HG03039 (cell line): Measurements from ENCODE around the gene MFNG.
"Not testable (repeated sequence)": the region's sequence is repeated elsewhere in the genome, so short reads cannot be mapped to it uniquely, and the experiment has no call there.

Source experiments
- ATAC-seq: cut with Tn5 transposase; IDR thresholded peaks from one replicate; pipeline ENCODE4 v1.9.1; 2021; ENCODE audit warnings: mild to moderate bottlenecking, moderate library complexity; ENCODE audit not compliant: unreplicated experiment

Gene MFNG, protein sequence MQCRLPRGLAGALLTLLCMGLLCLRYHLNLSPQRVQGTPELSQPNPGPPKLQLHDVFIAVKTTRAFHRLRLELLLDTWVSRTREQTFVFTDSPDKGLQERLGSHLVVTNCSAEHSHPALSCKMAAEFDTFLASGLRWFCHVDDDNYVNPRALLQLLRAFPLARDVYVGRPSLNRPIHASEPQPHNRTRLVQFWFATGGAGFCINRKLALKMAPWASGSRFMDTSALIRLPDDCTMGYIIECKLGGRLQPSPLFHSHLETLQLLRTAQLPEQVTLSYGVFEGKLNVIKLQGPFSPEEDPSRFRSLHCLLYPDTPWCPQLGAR

GRCh38 chr22:37486224-37486845 is at the start of gene MFNG:
Gene MFNG, minus strand, starts transcription at chr22:37486384. Its CDS starts 207 bp downstream, at chr22:37486177.
- peak; percentile 44 for ATAC-seq

DNA sequence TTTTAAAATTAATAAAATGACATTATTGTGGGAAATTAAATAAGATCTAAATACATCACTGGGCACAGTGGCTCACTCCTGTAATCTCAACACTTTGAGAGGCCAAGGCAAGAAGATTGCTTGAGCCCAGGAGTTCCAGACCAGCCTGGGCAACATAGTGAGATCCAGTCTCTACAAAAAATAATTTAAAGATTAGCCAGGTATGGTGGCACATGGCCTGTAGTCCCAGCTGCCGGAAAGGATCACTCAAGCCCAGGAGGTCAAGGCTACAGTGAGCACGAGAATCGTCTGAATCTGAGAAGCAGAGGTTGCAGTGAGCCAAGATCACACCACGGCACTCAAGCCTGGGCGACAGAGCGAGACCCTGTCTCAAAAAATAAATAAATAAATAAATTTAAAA is 49.0 kb upstream of the MFNG start:
- ATAC-seq, result no peak

DNA sequence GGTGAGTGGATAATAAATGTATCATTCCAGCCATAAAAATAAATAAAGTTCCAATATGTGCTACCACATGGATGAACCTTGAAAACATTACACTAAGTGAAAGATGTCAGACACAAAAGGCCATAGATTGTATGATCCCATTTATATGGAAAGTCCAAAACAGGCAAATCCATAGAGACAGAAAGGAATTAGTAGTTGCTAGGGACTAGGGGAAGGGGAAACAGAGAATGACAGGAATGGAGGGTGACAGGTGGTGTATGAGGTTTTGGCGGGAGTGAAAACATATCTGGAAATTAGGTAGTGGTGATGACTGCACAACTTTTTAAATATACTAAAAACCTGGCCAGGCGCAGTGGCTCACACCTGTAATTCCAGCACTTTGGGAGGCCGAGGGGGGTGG is 48.3 kb upstream of the MFNG start:
- ATAC-seq, result no peak

DNA sequence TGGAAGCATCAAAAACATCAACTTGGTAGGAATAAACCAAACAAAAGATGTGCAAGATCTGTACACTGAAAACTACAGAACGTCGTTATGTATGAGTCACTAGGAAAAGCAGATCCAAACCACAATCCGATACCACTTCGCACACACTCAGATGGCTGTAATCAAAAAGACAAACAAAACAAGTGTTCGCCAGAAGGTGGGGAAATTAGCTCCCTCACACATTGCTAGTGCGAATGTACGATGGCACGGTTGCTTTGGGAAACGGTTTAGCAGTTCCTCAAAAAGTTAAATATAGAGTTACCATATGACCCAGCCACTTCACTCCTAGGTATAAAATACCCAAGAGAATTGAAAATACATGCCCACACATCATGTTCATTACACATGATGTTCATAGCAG is 47.8 kb upstream of the MFNG start:
- ATAC-seq, result no peak

- ATAC-seq, result no peak
Observed at GRCh38 chr22:37529652-37530345, 43.6 kb upstream of the MFNG start.

DNA sequence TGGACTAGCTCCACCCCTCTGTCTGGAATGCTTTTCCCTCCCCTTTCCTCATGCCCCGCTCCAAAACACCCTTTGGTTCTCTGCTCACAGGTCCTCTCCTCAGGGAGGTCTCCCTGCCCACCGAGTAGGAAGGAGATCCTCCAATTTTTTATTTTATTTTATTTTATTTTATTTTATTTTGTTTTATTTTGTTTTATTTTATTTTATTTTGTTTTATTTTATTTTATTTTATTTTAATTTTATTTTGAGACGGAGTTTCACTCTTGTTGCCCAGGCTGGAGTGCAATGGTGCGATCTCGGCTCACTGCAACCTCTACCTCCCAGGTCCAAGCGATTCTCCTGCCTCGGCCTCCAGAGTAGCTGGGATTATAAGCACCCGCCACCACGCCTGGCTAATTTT is 41.8 kb upstream of the MFNG start:
- ATAC-seq, result not testable (repeated sequence)

GRCh38 chr22:37527081-37527752 is 41.0 kb upstream of the MFNG start:
- ATAC-seq, result not testable (repeated sequence)

GRCh38 chr22:37526376-37526775 is 40.2 kb upstream of the MFNG start:
- no peak for ATAC-seq

DNA sequence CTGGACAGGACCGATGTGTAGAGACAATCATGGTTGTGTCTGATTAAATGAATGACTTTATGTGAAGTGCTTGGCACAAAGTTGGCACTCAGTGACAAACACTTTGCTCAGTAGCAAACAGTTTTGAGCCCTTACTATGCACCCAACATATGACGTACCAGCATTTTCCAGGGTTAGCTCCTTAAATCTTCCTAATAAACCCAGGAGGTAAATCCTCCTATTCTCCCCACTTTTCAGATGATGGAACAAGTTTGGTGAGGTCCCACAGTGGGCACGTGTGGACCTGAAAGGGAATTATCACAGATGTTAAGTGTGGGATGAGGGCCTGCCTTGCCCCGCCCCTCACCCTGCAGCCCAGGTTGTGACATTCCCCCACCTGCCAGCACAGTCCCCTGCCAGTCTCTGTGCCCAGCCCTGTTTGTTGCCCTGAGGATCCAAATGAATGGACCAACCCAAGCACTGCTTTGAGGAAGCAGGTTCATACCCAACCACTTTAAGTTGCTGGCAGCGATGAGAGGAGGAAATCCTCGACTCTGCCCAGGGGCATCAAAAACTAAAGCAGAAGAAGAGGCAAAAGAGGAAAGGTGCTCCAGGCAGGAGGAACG is 39.7 kb upstream of the MFNG start:
- ATAC-seq, result no peak

GRCh38 chr22:37525073-37525745 is 39.0 kb upstream of the MFNG start:
- ATAC-seq, result no peak

GRCh38 chr22:37522482-37522881 is 36.3 kb upstream of the MFNG start:
- ATAC-seq, result no peak

GRCh38 chr22:37521236-37521739 is 35.1 kb upstream of the MFNG start:
- no peak for ATAC-seq

- ATAC-seq, result no peak
Observed at GRCh38 chr22:37520776-37521191, 34.6 kb upstream of the MFNG start.

GRCh38 chr22:37519268-37520195 is 33.3 kb upstream of the MFNG start, which contains the start of gene CARD10:
Gene CARD10, minus strand, starts transcription at chr22:37519415. Its CDS starts 215 bp downstream, at chr22:37519200.
- ATAC-seq, result no peak

GRCh38 chr22:37518509-37519267 is 32.5 kb upstream of the MFNG start:
- ATAC-seq, result no peak

DNA sequence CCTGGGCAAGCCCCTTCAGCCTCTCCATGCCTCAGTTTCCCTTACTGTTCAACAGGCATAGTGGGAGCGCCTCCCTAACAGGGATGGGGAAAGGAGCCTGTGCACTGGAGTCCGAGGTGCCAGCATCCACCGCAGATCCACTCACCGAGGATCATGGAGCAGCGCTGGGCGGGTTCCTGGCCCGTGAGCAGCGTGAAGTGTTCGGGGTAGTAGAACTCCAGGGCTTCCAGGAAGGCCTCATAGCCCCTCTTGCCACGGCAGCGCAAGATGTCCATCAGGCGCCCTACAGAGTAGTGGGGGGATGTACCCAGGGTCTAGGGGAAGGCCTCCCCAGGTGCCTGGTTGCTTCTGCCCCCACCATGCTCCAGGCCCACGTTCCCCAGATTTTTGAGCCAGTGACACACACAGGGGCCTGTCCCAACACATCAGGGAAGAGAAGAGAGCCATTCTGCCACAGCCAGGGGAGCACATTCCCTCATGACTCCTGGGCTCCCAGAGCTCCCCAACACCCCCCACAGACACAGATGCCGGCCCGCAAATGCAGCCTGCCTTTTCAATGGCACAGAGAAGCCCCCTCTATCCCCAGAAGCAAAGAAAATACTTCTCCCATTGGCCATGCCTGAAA is 31.8 kb upstream of the MFNG start:
- ATAC-seq, result no peak

DNA sequence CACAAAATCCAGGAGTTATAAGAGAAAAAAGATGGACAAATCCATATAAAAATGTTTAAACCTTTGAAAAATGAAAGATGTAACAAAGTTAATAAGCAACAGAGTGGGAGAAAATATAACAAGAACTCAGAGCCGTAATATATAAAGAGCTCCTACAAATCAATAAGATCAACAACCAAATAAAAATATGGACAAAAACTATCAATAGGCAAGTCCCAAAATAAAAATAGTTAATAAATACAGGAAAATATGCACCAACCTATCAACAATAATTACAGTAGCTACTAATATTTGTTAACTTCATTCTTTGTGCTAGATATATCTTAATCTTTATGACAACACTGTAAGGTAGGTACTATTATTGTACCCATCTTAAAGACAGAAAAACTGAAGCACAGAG is 30.3 kb upstream of the MFNG start:
- no peak for ATAC-seq

- ATAC-seq, result no peak
Observed at GRCh38 chr22:37515901-37516300, 29.7 kb upstream of the MFNG start.
